H1 (cell line): ENCODE measurements around the gene FAH. TPM values are rescaled to one million over a fixed set of nuclear protein-coding genes. Genes with fewer than 3 reads are reported as not detected.

Experiments
- CTCF ChIA-PET: fragments of 300-600 bp; sonication (Branson Sonifier 250); formaldehyde crosslinking; loops from one replicate; lab custom pipeline; 2021; ENCODE audit not compliant: partially characterized antibody; lab: Charles Lee
- POLR2A ChIA-PET: fragments of 300-600 bp; sonication (Branson Sonifier 250); formaldehyde crosslinking; loops from one replicate; lab custom pipeline; 2021; ENCODE audit warnings: inconsistent platforms; ENCODE audit not compliant: partially characterized antibody; lab: Charles Lee
- DNase-seq, 2 experiments: peaks; one replicate each; pipeline versions ENCODE4 v3.0.0 to v3.0.0-alpha.2; 2010 to 2022; ENCODE audit warnings: low spot score in 2 of 2, low read depth in 1 of 2, mixed read lengths in 1 of 2
- FAIRE-seq: peaks from 2 replicates; lab custom pipeline; 2011; peaks lifted over from hg19 to GRCh38; lab: Jason Lieb, UNC
- H2AFZ ChIP-seq: 2 replicates; pipeline ENCODE4 v1.8.1; 2012; ENCODE audit warnings: low read length, inconsistent platforms
- H2AK5ac ChIP-seq: 2 replicates; pipeline ENCODE4 v1.6.1; 2013; ENCODE audit warnings: low read depth, low read length
- H2BK120ac ChIP-seq: replicated peaks from 2 replicates; pipeline ENCODE3; 2013; ENCODE audit warnings: low read depth, low read length, inconsistent platforms
- H2BK12ac ChIP-seq: 2 replicates; pipeline ENCODE4 v1.6.1; 2013; ENCODE audit warnings: low read depth, low read length
- H2BK15ac ChIP-seq: 2 replicates; pipeline ENCODE4 v1.6.1; 2013; ENCODE audit warnings: low read length
- H2BK20ac ChIP-seq: 2 replicates; pipeline ENCODE4 v1.6.1; 2013; ENCODE audit warnings: low read length
- H2BK5ac ChIP-seq: 2 replicates; pipeline ENCODE4 v1.6.1; 2013; ENCODE audit warnings: low read depth, low read length
- H3K14ac ChIP-seq: 2 replicates; pipeline ENCODE4 v1.6.1; 2013; ENCODE audit warnings: inconsistent platforms; ENCODE audit not compliant: insufficient read length
- H3K18ac ChIP-seq: 2 replicates; pipeline ENCODE4 v1.6.1; 2013; ENCODE audit warnings: low read length; ENCODE audit errors: extremely low read depth
- H3K23ac ChIP-seq: 2 replicates; pipeline ENCODE4 v1.6.1; 2013; ENCODE audit warnings: inconsistent platforms; ENCODE audit not compliant: insufficient read length
- H3K23me2 ChIP-seq: 2 replicates; pipeline ENCODE4 v1.6.1; 2013; ENCODE audit warnings: low read depth, low read length
- H3K27ac ChIP-seq: 2 replicates; pipeline ENCODE4 v1.6.1; 2011; ENCODE audit warnings: low read depth, low read length, inconsistent platforms
- H3K27me3 ChIP-seq, 4 experiments: replicated peaks in 1 of 4; 1 replicate in 1 of 4; 2 replicates in 3 of 4; pipeline versions ENCODE4 v1.6.1 to v1.8.1; 2011 to 2013; ENCODE audit warnings: low read length in 3 of 4, mild to moderate bottlenecking in 3 of 4, inconsistent platforms in 2 of 4, mixed read lengths in 2 of 4, moderate library complexity in 1 of 4; ENCODE audit not compliant: control insufficient read depth in 3 of 4, insufficient read depth in 3 of 4; ENCODE audit errors: extremely low read depth in 1 of 4
- H3K36me3 ChIP-seq, 4 experiments: 2 replicates each; pipeline versions ENCODE4 v1.6.1 to v1.8.1; 2011 to 2013; ENCODE audit warnings: mild to moderate bottlenecking in 4 of 4, low read length in 3 of 4, moderate library complexity in 2 of 4, control low read depth in 1 of 4, inconsistent platforms in 1 of 4; ENCODE audit not compliant: insufficient read depth in 4 of 4, control insufficient read depth in 2 of 4
- H3K4ac ChIP-seq: replicated peaks from 2 replicates; pipeline ENCODE3; 2013; ENCODE audit warnings: low read length, low read depth, mixed read lengths, inconsistent platforms; ENCODE audit not compliant: insufficient read length
- H3K4me1 ChIP-seq, 4 experiments: replicated peaks in 1 of 4; 1 replicate in 1 of 4; 2 replicates in 3 of 4; pipeline versions ENCODE4 v1.6.1 to v1.8.1; 2011 to 2013; ENCODE audit warnings: low read length in 3 of 4, inconsistent platforms in 2 of 4, mixed read lengths in 1 of 4; ENCODE audit not compliant: insufficient read depth in 4 of 4, control insufficient read depth in 3 of 4
- H3K4me2 ChIP-seq, 2 experiments: 2 replicates each; pipeline versions ENCODE4 v1.6.1 to v1.8.1; 2011 to 2013; ENCODE audit warnings: low read depth in 2 of 2, low read length in 2 of 2, control low read depth in 1 of 2, inconsistent platforms in 1 of 2, mild to moderate bottlenecking in 1 of 2; ENCODE audit not compliant: insufficient read depth in 1 of 2
- H3K4me3 ChIP-seq, 4 experiments: fragments of 200-600, 300-600 bp in 1 of 4; sonication (generic), shearing (Covaris generic), sonication (Bioruptor Twin) in 1 of 4; 2 replicates each; pipeline versions ENCODE4 v1.5.1 to v1.8.1; 2011 to 2016; ENCODE audit warnings: low read length in 4 of 4, low read depth in 3 of 4, control low read depth in 2 of 4, inconsistent platforms in 2 of 4, mild to moderate bottlenecking in 2 of 4, mixed read lengths in 1 of 4, moderate library complexity in 1 of 4; ENCODE audit not compliant: insufficient read depth in 2 of 4; ENCODE audit errors: extremely low read depth in 1 of 4
- H3K56ac ChIP-seq: replicated peaks from 2 replicates; pipeline ENCODE3; 2013; ENCODE audit warnings: low read depth, mild to moderate bottlenecking, mixed read lengths, low read length, inconsistent platforms; ENCODE audit not compliant: insufficient read length
- H3K79me1 ChIP-seq: 2 replicates; pipeline ENCODE4 v1.6.1; 2013; ENCODE audit warnings: low read depth, low read length, control low read depth
- H3K79me2 ChIP-seq, 2 experiments: 2 replicates each; pipeline versions ENCODE4 v1.6.1 to v1.8.1; 2012 to 2013; ENCODE audit warnings: low read length in 2 of 2, mild to moderate bottlenecking in 2 of 2, inconsistent platforms in 1 of 2; ENCODE audit not compliant: insufficient read depth in 2 of 2, control insufficient read depth in 1 of 2
- H3K9ac ChIP-seq, 4 experiments: replicated peaks in 1 of 4; 1 replicate in 1 of 4; 2 replicates in 3 of 4; pipeline versions ENCODE4 v1.6.1 to v1.8.1; 2011 to 2013; ENCODE audit warnings: low read depth in 3 of 4, low read length in 3 of 4, control low read depth in 2 of 4, mild to moderate bottlenecking in 2 of 4, moderate library complexity in 2 of 4, inconsistent platforms in 1 of 4; ENCODE audit errors: extremely low read depth in 1 of 4
- H3K9me3 ChIP-seq, 2 experiments: 2 replicates each; pipeline versions ENCODE4 v1.6.1 to v1.8.1; 2012 to 2013; ENCODE audit warnings: mild to moderate bottlenecking in 2 of 2, moderate library complexity in 2 of 2, control low read depth in 1 of 2, inconsistent platforms in 1 of 2, low read depth in 1 of 2, low read length in 1 of 2, mixed read lengths in 1 of 2; ENCODE audit not compliant: insufficient read depth in 2 of 2
- H4K20me1 ChIP-seq, 2 experiments: replicated peaks in 1 of 2; 2 replicates each; pipeline versions ENCODE3 to v1.8.1; 2011 to 2013; ENCODE audit warnings: inconsistent platforms in 2 of 2, low read length in 2 of 2, mild to moderate bottlenecking in 1 of 2; ENCODE audit not compliant: insufficient read depth in 2 of 2, control insufficient read depth in 1 of 2
- H4K5ac ChIP-seq: 2 replicates; pipeline ENCODE4 v1.6.1; 2013; ENCODE audit warnings: low read length, low read depth, mixed read lengths, inconsistent platforms; ENCODE audit not compliant: insufficient read length
- H4K8ac ChIP-seq: 2 replicates; pipeline ENCODE4 v1.8.0; 2013; ENCODE audit warnings: mild to moderate bottlenecking, moderate library complexity, low read length, inconsistent platforms; ENCODE audit not compliant: insufficient read depth; ENCODE audit errors: extremely low read depth
- H4K91ac ChIP-seq: replicated peaks from 2 replicates; pipeline ENCODE3; 2013; ENCODE audit warnings: low read length, mixed read lengths, inconsistent platforms; ENCODE audit not compliant: insufficient read length
- BCL11A ChIP-seq, 2 experiments: IDR thresholded peaks; one replicate each; pipeline ENCODE4 v1.6.1; 2011; ENCODE audit warnings: low read depth in 2 of 2, low read length in 2 of 2, mild to moderate bottlenecking in 2 of 2
- BRCA1 ChIP-seq: IDR thresholded peaks from 2 replicates; pipeline ENCODE4 v1.6.1; 2012; ENCODE audit warnings: low read depth, low read length, improper control_type of control experiment
- CTBP2 ChIP-seq: IDR thresholded peaks from 2 replicates; pipeline ENCODE4 v1.7.0; 2011; ENCODE audit warnings: borderline replicate concordance, mild to moderate bottlenecking, moderate library complexity, mixed read lengths, low read length; ENCODE audit not compliant: insufficient read depth, insufficient read length
- JUND ChIP-seq: IDR thresholded peaks from 2 replicates; pipeline ENCODE4 v1.6.1; 2011; ENCODE audit warnings: mild to moderate bottlenecking, improper control_type of control experiment, low read length
- NRF1 ChIP-seq: IDR thresholded peaks from 2 replicates; pipeline ENCODE4 v1.6.1; 2011; ENCODE audit warnings: mild to moderate bottlenecking, low read depth, low read length, improper control_type of control experiment
- POLR2AphosphoS5 ChIP-seq: IDR thresholded peaks from 2 replicates; pipeline ENCODE4 v1.6.1; 2011; ENCODE audit warnings: low read depth, low read length
- POU5F1 ChIP-seq: IDR thresholded peaks from 2 replicates; pipeline ENCODE4 v1.6.1; 2011; ENCODE audit warnings: low read depth, mild to moderate bottlenecking, low read length, moderate library complexity
- RNF2 ChIP-seq: fragments of 200-900, 300-1000 bp; sonication (generic); IDR thresholded peaks from 2 replicates; pipeline ENCODE4 v1.7.1; 2016; ENCODE audit warnings: borderline replicate concordance, low read depth, mild to moderate bottlenecking, antibody characterized with exemption, low read length; ENCODE audit not compliant: poor library complexity, severe bottlenecking; ENCODE audit errors: missing control alignments
- SAP30 ChIP-seq: fragments of 300-600 bp; sonication (generic); IDR thresholded peaks from 2 replicates; pipeline ENCODE4 v1.7.1; 2012; ENCODE audit warnings: low read length, moderate library complexity, mild to moderate bottlenecking, inconsistent platforms; ENCODE audit not compliant: insufficient read depth, insufficient replicate concordance
- SIX5 ChIP-seq: IDR thresholded peaks from 2 replicates; pipeline ENCODE4 v1.6.1; 2011; ENCODE audit warnings: mild to moderate bottlenecking, low read depth, low read length
- SP2 ChIP-seq: IDR thresholded peaks from 2 replicates; pipeline ENCODE4 v1.6.1; 2012; ENCODE audit warnings: mild to moderate bottlenecking, low read length, inconsistent platforms
- SUZ12 ChIP-seq: fragments of 200-600 bp; sonication (generic); IDR thresholded peaks from 2 replicates; pipeline ENCODE4 v1.6.1; 2012; ENCODE audit warnings: mild to moderate bottlenecking, inconsistent platforms, low read length, moderate library complexity, mixed read lengths
- YY1 ChIP-seq: IDR thresholded peaks from 2 replicates; pipeline ENCODE4 v1.6.1; 2011; ENCODE audit warnings: low read depth, mild to moderate bottlenecking, low read length
- WGBS, 2 experiments: shearing (Covaris generic) in 1 of 2; methylation state at CpG; one replicate each; pipeline versions ENCODE4 v1.1.6 to v1.1.7; 2013 to 2015; ENCODE audit warnings: low lambda C conversion rate in 2 of 2, mixed read lengths in 2 of 2, inconsistent platforms in 1 of 2, low coverage in 1 of 2, missing lambda C conversion rate in 1 of 2; ENCODE audit not compliant: insufficient replicate concordance in 2 of 2, insufficient coverage in 1 of 2, insufficient read length in 1 of 2; ENCODE audit errors: extremely low coverage in 1 of 2, missing lambda C conversion rate in 1 of 2; 5-methylcytosine and 5-hydroxymethylcytosine counted together
- polyA plus RNA-seq, 7 experiments: library from polyadenylated mRNA; depleted of rRNA in 3 of 7; stranded (reverse) in 5 of 7; unstranded in 2 of 7; fragments of >200 nt in 5 of 7; fragments of 200-250 nt in 2 of 7; gene quantifications; 1 replicate in 5 of 7; 2 replicates in 1 of 7; 4 replicates in 1 of 7; pipeline versions ENCODE4 v1.2.1 to v1.2.3, GENCODE V29; 2011 to 2013; ENCODE audit warnings: missing spikeins in 2 of 7, mixed read lengths in 2 of 7
- total RNA-seq: library from RNA; stranded (reverse); fragmentation: NEBNext Ultra II Directional; extraction: Animal tissue kit (Norgen Biotek cat#: 25700); gene quantifications from 2 replicates; pipeline ENCODE4 v1.2.1, GENCODE V29; 2021

FAH gene
- total and polyA plus RNA-seq, 2 of the 8 experiments (the other 6 are each of a cell fraction or from before 2014, with no cell fraction given): 20.0 to 21.7 TPM

DNA sequence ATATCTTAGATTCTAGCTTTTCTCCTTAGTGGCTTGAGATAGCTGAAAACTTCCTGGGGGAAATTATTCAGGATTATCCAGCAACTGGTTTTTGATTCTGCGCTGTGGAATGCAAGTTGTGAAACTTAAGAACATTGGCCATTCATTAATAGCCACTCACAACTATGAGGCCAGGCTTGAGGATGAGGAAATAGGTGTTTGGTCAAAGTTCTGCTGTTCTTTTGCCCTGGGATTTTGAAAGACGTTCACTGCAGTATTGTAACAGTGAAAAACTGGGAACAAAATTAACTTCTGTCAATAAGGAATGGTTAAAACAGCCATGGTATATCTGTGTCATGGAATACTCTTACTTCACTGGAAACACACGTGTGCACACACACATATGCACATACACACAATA, 55.1 kb downstream of the FAH start:
- no peak overlapping the region for H3K9ac ChIP-seq
- DNase-seq (no peak), FAIRE-seq (no peak)
- no peak overlapping the region for H3K4me2 ChIP-seq
- ChIA-PET CTCF (interaction anchor here (0.6 to 1.7 kb wide), 2 partner anchors 28 to 685 kb away, joined by 3 to 4 read pairs; no protein-coding TSS in a partner anchor), POLR2A (no interaction called here)
- H3K36me3 ChIP-seq: no peaks in the 10 kb centered on the region
- 79% methylated on average over 3 of the region's 3 CpGs; no CpG with 5 or more reads in 1 of the 2 experiments for WGBS, 2 experiments
- H4K91ac ChIP-seq: no peak overlapping the region
- no peak overlapping the region for H3K4ac ChIP-seq
- H3K27me3 ChIP-seq: no peaks in the 10 kb centered on the region
- H3K79me1 ChIP-seq: no peaks in the 10 kb centered on the region
- H2BK12ac ChIP-seq: no peak overlapping the region
- no peaks in the 10 kb centered on the region for H3K79me2 ChIP-seq
- H3K4me3 ChIP-seq: no peak overlapping the region
- H3K23me2 ChIP-seq: no peaks in the 10 kb centered on the region
- H4K20me1 ChIP-seq: no peaks in the 10 kb centered on the region
- H3K14ac ChIP-seq: no peak overlapping the region
- no peak overlapping the region for H2AK5ac ChIP-seq
- H2BK120ac ChIP-seq: no peak overlapping the region
- peaks cover 0 to 2% (median under 1%) of the 10 kb centered on the region in 4 experiments; a peak in 3 of 7 replicates for H3K4me1 ChIP-seq
- no peak overlapping the region for H2BK20ac ChIP-seq
- no peak overlapping the region for H3K27ac ChIP-seq
- no peak overlapping the region for H2AFZ ChIP-seq
- H3K9me3 ChIP-seq: no peaks in the 10 kb centered on the region
- H3K23ac ChIP-seq: no peak overlapping the region
- no peak overlapping the region for H2BK5ac ChIP-seq
- no peak overlapping the region for H3K56ac ChIP-seq
- no peak overlapping the region for H3K18ac ChIP-seq
- no peak overlapping the region for H2BK15ac ChIP-seq
- H4K8ac ChIP-seq: no peak overlapping the region
- no peak overlapping the region for H4K5ac ChIP-seq
- TF ChIP-seq SAP30 (no peak), SIX5 (no peak), RNF2 (no peak), POU5F1 (no peak), POLR2AphosphoS5 (no peak), SUZ12 (no peak), CTBP2 (no peak), BRCA1 (no peak), BCL11A (IDR thresholded peaks at IDR 0.05; ENCODE audit: low read depth in 2 of 2, low read length in 2 of 2) (no peak), NRF1 (no peak), SP2 (no peak), JUND (no peak), YY1 (no peak)
